Neural cell (in vitro differentiated cells): ENCODE results near the gene MOB2. TPM values are rescaled to one million over a fixed set of nuclear protein-coding genes. Genes with fewer than 3 reads are reported as not detected.

Experiments used
- H2AFZ ChIP-seq: fragments of 200-600, 300-800 bp; sonication (generic), shearing (Covaris generic); 2 replicates; pipeline ENCODE4 v1.6.0; 2014; ENCODE audit warnings: low read depth, mild to moderate bottlenecking, antibody characterized with exemption, low read length, moderate library complexity
- H3F3A ChIP-seq: fragments of 200-600 bp; shearing (Covaris generic); 2 replicates; pipeline ENCODE4 v1.6.1; 2016; ENCODE audit warnings: mild to moderate bottlenecking, moderate library complexity, mixed read lengths, antibody characterized with exemption, low read length; ENCODE audit not compliant: insufficient read depth, poor library complexity, severe bottlenecking
- H3K27ac ChIP-seq: fragments of 200-600, 300-800 bp; sonication (generic), shearing (Covaris generic); 2 replicates; pipeline ENCODE4 v1.5.1; 2014; ENCODE audit warnings: mild to moderate bottlenecking, low read length, moderate library complexity
- H3K27me3 ChIP-seq: fragments of 300-800, 200-600 bp; sonication (generic), shearing (Covaris generic); 2 replicates; pipeline ENCODE4 v1.6.0; 2014; ENCODE audit warnings: mild to moderate bottlenecking, low read depth, low read length, moderate library complexity; ENCODE audit not compliant: insufficient read depth
- H3K36me3 ChIP-seq: fragments of 300-800, 200-600 bp; sonication (generic), shearing (Covaris generic); 2 replicates; pipeline ENCODE4 v1.5.1; 2014; ENCODE audit warnings: mild to moderate bottlenecking, antibody characterized with exemption, low read length, moderate library complexity; ENCODE audit not compliant: insufficient read depth
- H3K4me2 ChIP-seq: fragments of 300-800, 200-600 bp; sonication (generic), shearing (Covaris generic); 2 replicates; pipeline ENCODE4 v1.6.0; 2014; ENCODE audit warnings: mild to moderate bottlenecking, low read length
- H3K4me3 ChIP-seq: fragments of 300-800, 200-600 bp; sonication (generic), shearing (Covaris generic); 2 replicates; pipeline ENCODE4 v1.5.1; 2014; ENCODE audit warnings: mild to moderate bottlenecking, low read length, moderate library complexity
- H3K79me2 ChIP-seq: fragments of 200-600 bp; shearing (Covaris generic); replicated peaks from 2 replicates; pipeline ENCODE4 v1.6.0; 2014; ENCODE audit warnings: mild to moderate bottlenecking, low read length, moderate library complexity; ENCODE audit not compliant: insufficient read depth
- H3K9ac ChIP-seq: fragments of 300-800, 200-600 bp; sonication (generic), shearing (Covaris generic); 2 replicates; pipeline ENCODE4 v1.6.1; 2016; ENCODE audit warnings: mild to moderate bottlenecking, low read length, mixed read lengths
- H3K9me2 ChIP-seq: fragments of 200-600 bp; shearing (Covaris generic); 2 replicates; pipeline ENCODE4 v1.6.1; 2016; ENCODE audit warnings: mild to moderate bottlenecking, low read length, mixed read lengths; ENCODE audit not compliant: insufficient read depth
- H3K9me3 ChIP-seq: fragments of 200-600, 300-800 bp; sonication (generic), shearing (Covaris generic); 2 replicates; pipeline ENCODE4 v1.6.1; 2016; ENCODE audit warnings: mild to moderate bottlenecking, mixed run types, low read length, moderate library complexity, mixed read lengths
- H4K20me1 ChIP-seq: fragments of 200-600 bp; shearing (Covaris generic); 2 replicates; pipeline ENCODE4 v1.6.1; 2016; ENCODE audit warnings: mild to moderate bottlenecking, mixed run types; ENCODE audit not compliant: insufficient read depth
- CTCF ChIP-seq: fragments of 450-650 bp; IDR thresholded peaks from 2 replicates; pipeline ENCODE4 v1.5.1; 2014; ENCODE audit warnings: antibody characterized with exemption, mild to moderate bottlenecking, moderate library complexity; ENCODE audit not compliant: poor library complexity, severe bottlenecking
- EP300 ChIP-seq: fragments of 450-650 bp; conservative IDR thresholded peaks from 2 replicates; pipeline ENCODE4 v1.6.1; 2014; ENCODE audit warnings: antibody characterized with exemption, mild to moderate bottlenecking, moderate library complexity; ENCODE audit not compliant: poor library complexity, severe bottlenecking
- EZH2 ChIP-seq: fragments of 200-600, 300-800 bp; shearing (Covaris generic), sonication (generic); IDR thresholded peaks from 2 replicates; pipeline ENCODE4 v1.6.1; 2014; ENCODE audit warnings: antibody characterized with exemption, low read length, borderline replicate concordance, mild to moderate bottlenecking; ENCODE audit not compliant: insufficient read depth, poor library complexity, severe bottlenecking
- MXI1 ChIP-seq: fragments of 450-650 bp; conservative IDR thresholded peaks from 2 replicates; pipeline ENCODE4 v1.6.1; 2014; ENCODE audit warnings: antibody characterized with exemption, mild to moderate bottlenecking; ENCODE audit not compliant: poor library complexity, severe bottlenecking
- POLR2AphosphoS5 ChIP-seq: IDR thresholded peaks from 2 replicates; pipeline ENCODE4 v1.6.1; 2012
- RAD21 ChIP-seq: fragments of 450-650 bp; conservative IDR thresholded peaks from 2 replicates; pipeline ENCODE4 v1.6.1; 2014; ENCODE audit warnings: antibody characterized with exemption, mild to moderate bottlenecking, moderate library complexity
- REST ChIP-seq: IDR thresholded peaks from 2 replicates; pipeline ENCODE4 v1.6.1; 2012; ENCODE audit warnings: borderline replicate concordance
- SMC3 ChIP-seq: fragments of 450-650 bp; conservative IDR thresholded peaks from 2 replicates; pipeline ENCODE4 v1.6.1; 2014; ENCODE audit warnings: antibody characterized with exemption, mild to moderate bottlenecking, moderate library complexity; ENCODE audit not compliant: poor library complexity
- TAF1 ChIP-seq: IDR thresholded peaks from 2 replicates; pipeline ENCODE4 v1.6.1; 2012; ENCODE audit warnings: low read depth
- polyA plus RNA-seq: library from polyadenylated mRNA; depleted of rRNA; stranded (reverse); fragments of >200 nt; gene quantifications from 2 replicates; pipeline ENCODE4 v1.2.3, GENCODE V29; 2014

The MOB2 gene
- polyA plus RNA-seq, 1 donor from 2014 or later, result 33.2 TPM

- no peak overlapping the region for H3K9ac ChIP-seq
- no peaks in the 10 kb centered on the region for H3K9me2 ChIP-seq
- TF ChIP-seq MXI1 (no peak), EP300 (no peak), SMC3 (no peak), TAF1 (no peak), RAD21 (no peak)
- no peaks in the 10 kb centered on the region for H3K27me3 ChIP-seq
- no peaks in the 10 kb centered on the region for H3F3A ChIP-seq
- no peak overlapping the region for H3K27ac ChIP-seq
- H3K4me2 ChIP-seq, result no peak overlapping the region
- H3K36me3 ChIP-seq, result no peaks in the 10 kb centered on the region
- H3K79me2 ChIP-seq, result no peaks in the 10 kb centered on the region
- no peaks in the 10 kb centered on the region for H4K20me1 ChIP-seq
- no peak overlapping the region for H3K4me3 ChIP-seq
- no peaks in the 10 kb centered on the region for H3K9me3 ChIP-seq
- H2AFZ ChIP-seq, result no peak overlapping the region
Observed at GRCh38 chr11:1504138-1504537, 17.6 kb upstream of the MOB2 start.

GRCh38 chr11:1503708-1504104 lies 17.1 kb upstream of the MOB2 start:
- no peak overlapping the region for H3K9ac ChIP-seq
- H3K4me2 ChIP-seq, result no peak overlapping the region
- no peaks in the 10 kb centered on the region for H4K20me1 ChIP-seq
- H2AFZ ChIP-seq, result no peak overlapping the region
- H3K9me3 ChIP-seq, result no peaks in the 10 kb centered on the region
- no peaks in the 10 kb centered on the region for H3K27me3 ChIP-seq
- H3K36me3 ChIP-seq, result no peaks in the 10 kb centered on the region
- no peak for TF ChIP-seq EZH2
- TF ChIP-seq POLR2AphosphoS5, result no peak
- TF ChIP-seq SMC3, result no peak
- TF ChIP-seq TAF1, result no peak
- TF ChIP-seq RAD21, result no peak
- TF ChIP-seq CTCF, result no peak
- no peak for TF ChIP-seq MXI1
- no peak for TF ChIP-seq EP300
- no peak for TF ChIP-seq REST
- H3F3A ChIP-seq, result no peaks in the 10 kb centered on the region
- H3K27ac ChIP-seq, result no peak overlapping the region
- no peaks in the 10 kb centered on the region for H3K79me2 ChIP-seq
- H3K9me2 ChIP-seq, result no peaks in the 10 kb centered on the region
- no peak overlapping the region for H3K4me3 ChIP-seq
